ENCODE data around the gene GULP1. TPM values are rescaled to one million over a fixed set of nuclear protein-coding genes. Genes with fewer than 3 reads are reported as not detected.

Gene GULP1
- total and polyA plus RNA-seq, 11 donors, result 1.1 to 8.3 (median 4.7) TPM

- ATAC-seq (no peak), DNase-seq (no peak)
- intact Hi-C loops (cut with DNase I), result loop anchor here in 3 of 10 donors (10.0 kb wide), 3 partner anchors 659 to 919 kb away; no protein-coding TSS in a partner anchor
- no peak overlapping the region for H3K4me3 ChIP-seq
- H3K9me3 ChIP-seq, result no peaks in the 10 kb centered on the region
- no peak overlapping the region for H3K27ac ChIP-seq
- H3K4me1 ChIP-seq, result no peaks in the 10 kb centered on the region
- 59 to 72% (median 71%) methylated on average over 1 of the region's 1 CpG for WGBS, 4 donors
- no peaks in the 10 kb centered on the region for H3K36me3 ChIP-seq
- H3K27me3 ChIP-seq, result no peaks in the 10 kb centered on the region
- TF ChIP-seq CTCF (IDR thresholded peaks at IDR 0.05), result no peak
- no peak for TF ChIP-seq POLR2A (IDR thresholded peaks at IDR 0.05)
Observed at GRCh38 chr2:188503975-188504374, 212.3 kb downstream of the GULP1 start.

- 94 to 100% (median 94%) methylated on average over 1 of the region's 1 CpG for WGBS, 4 donors
- intact Hi-C loops (cut with DNase I), result loop anchor here in 3 of 10 donors (10.0 kb wide), 3 partner anchors 662 to 922 kb away; no protein-coding TSS in a partner anchor
- H3K4me1 ChIP-seq, result no peaks in the 10 kb centered on the region
- H3K9me3 ChIP-seq, result no peaks in the 10 kb centered on the region
- no peak for DNase-seq
- H3K36me3 ChIP-seq, result no peaks in the 10 kb centered on the region
- no peak for ATAC-seq
- no peak overlapping the region for H3K27ac ChIP-seq
- no peak for TF ChIP-seq POLR2A (IDR thresholded peaks at IDR 0.05)
- TF ChIP-seq CTCF (IDR thresholded peaks at IDR 0.05), result no peak
- no peaks in the 10 kb centered on the region for H3K27me3 ChIP-seq
- H3K4me3 ChIP-seq, result no peak overlapping the region
Observed at GRCh38 chr2:188506843-188507242, 215.2 kb downstream of the GULP1 start.

GRCh38 chr2:188511346-188511745 is 219.7 kb downstream of the GULP1 start:
- no peak overlapping the region for H3K4me3 ChIP-seq
- H3K9me3 ChIP-seq, result no peaks in the 10 kb centered on the region
- intact Hi-C loops (cut with DNase I), result loop anchor here (5.0 to 10.0 kb wide), 8 partner anchors 217 to 1014 kb away; partner anchors contain the start of gene GULP1 (in 2 of the 10)
- peaks cover 0 to 6% (median 0%) of the 10 kb centered on the region in 12 donors for H3K4me1 ChIP-seq
- no peak overlapping the region for H3K27ac ChIP-seq
- no peaks in the 10 kb centered on the region for H3K27me3 ChIP-seq
- no peak for DNase-seq
- WGBS, 4 donors, result 52 to 64% (median 57%) methylated on average over 2 of the region's 2 CpGs
- no peak for TF ChIP-seq POLR2A (IDR thresholded peaks at IDR 0.05)
- no peak for TF ChIP-seq CTCF (IDR thresholded peaks at IDR 0.05)
- no peaks in the 10 kb centered on the region for H3K36me3 ChIP-seq
- ATAC-seq, result no peak

GRCh38 chr2:188512456-188512855 is 220.8 kb downstream of the GULP1 start:
- peak in 2 of 4 donors; percentile 32 to 57 for ATAC-seq
- WGBS, 4 donors, result 16 to 26% (median 23%) methylated on average over 2 of the region's 2 CpGs
- no peak for TF ChIP-seq POLR2A (IDR thresholded peaks at IDR 0.05)
- TF ChIP-seq CTCF (IDR thresholded peaks at IDR 0.05), result peak; percentile 11 to 70 (median 52)
- no peaks in the 10 kb centered on the region for H3K27me3 ChIP-seq
- no peak overlapping the region for H3K27ac ChIP-seq
- H3K4me1 ChIP-seq, result peaks cover 0 to 6% (median 0%) of the 10 kb centered on the region in 12 donors
- no peak overlapping the region for H3K4me3 ChIP-seq
- intact Hi-C loops (cut with DNase I), result loop anchor here (5.0 to 10.0 kb wide), 8 partner anchors 218 to 1015 kb away; partner anchors contain the start of gene GULP1 (in 2 of the 10)
- H3K36me3 ChIP-seq, result no peaks in the 10 kb centered on the region
- H3K9me3 ChIP-seq, result no peaks in the 10 kb centered on the region
- DNase-seq, result no peak
